Neural cell (in vitro differentiated cells): ENCODE results near the gene TBCK. TPM values are rescaled to one million over a fixed set of nuclear protein-coding genes. Genes with fewer than 3 reads are reported as not detected.

Source experiments
- H2AFZ ChIP-seq: fragments of 200-600, 300-800 bp; sonication (generic), shearing (Covaris generic); 2 replicates; pipeline ENCODE4 v1.6.0; 2014; ENCODE audit warnings: low read depth, mild to moderate bottlenecking, antibody characterized with exemption, low read length, moderate library complexity
- H3F3A ChIP-seq: fragments of 200-600 bp; shearing (Covaris generic); 2 replicates; pipeline ENCODE4 v1.6.1; 2016; ENCODE audit warnings: mild to moderate bottlenecking, moderate library complexity, mixed read lengths, antibody characterized with exemption, low read length; ENCODE audit not compliant: insufficient read depth, poor library complexity, severe bottlenecking
- H3K27ac ChIP-seq: fragments of 200-600, 300-800 bp; sonication (generic), shearing (Covaris generic); 2 replicates; pipeline ENCODE4 v1.5.1; 2014; ENCODE audit warnings: mild to moderate bottlenecking, low read length, moderate library complexity
- H3K27me3 ChIP-seq: fragments of 300-800, 200-600 bp; sonication (generic), shearing (Covaris generic); 2 replicates; pipeline ENCODE4 v1.6.0; 2014; ENCODE audit warnings: mild to moderate bottlenecking, low read depth, low read length, moderate library complexity; ENCODE audit not compliant: insufficient read depth
- H3K36me3 ChIP-seq: fragments of 300-800, 200-600 bp; sonication (generic), shearing (Covaris generic); 2 replicates; pipeline ENCODE4 v1.5.1; 2014; ENCODE audit warnings: mild to moderate bottlenecking, antibody characterized with exemption, low read length, moderate library complexity; ENCODE audit not compliant: insufficient read depth
- H3K4me2 ChIP-seq: fragments of 300-800, 200-600 bp; sonication (generic), shearing (Covaris generic); 2 replicates; pipeline ENCODE4 v1.6.0; 2014; ENCODE audit warnings: mild to moderate bottlenecking, low read length
- H3K4me3 ChIP-seq: fragments of 300-800, 200-600 bp; sonication (generic), shearing (Covaris generic); 2 replicates; pipeline ENCODE4 v1.5.1; 2014; ENCODE audit warnings: mild to moderate bottlenecking, low read length, moderate library complexity
- H3K79me2 ChIP-seq: fragments of 200-600 bp; shearing (Covaris generic); replicated peaks from 2 replicates; pipeline ENCODE4 v1.6.0; 2014; ENCODE audit warnings: mild to moderate bottlenecking, low read length, moderate library complexity; ENCODE audit not compliant: insufficient read depth
- H3K9ac ChIP-seq: fragments of 300-800, 200-600 bp; sonication (generic), shearing (Covaris generic); 2 replicates; pipeline ENCODE4 v1.6.1; 2016; ENCODE audit warnings: mild to moderate bottlenecking, low read length, mixed read lengths
- H3K9me2 ChIP-seq: fragments of 200-600 bp; shearing (Covaris generic); 2 replicates; pipeline ENCODE4 v1.6.1; 2016; ENCODE audit warnings: mild to moderate bottlenecking, low read length, mixed read lengths; ENCODE audit not compliant: insufficient read depth
- H3K9me3 ChIP-seq: fragments of 200-600, 300-800 bp; sonication (generic), shearing (Covaris generic); 2 replicates; pipeline ENCODE4 v1.6.1; 2016; ENCODE audit warnings: mild to moderate bottlenecking, mixed run types, low read length, moderate library complexity, mixed read lengths
- H4K20me1 ChIP-seq: fragments of 200-600 bp; shearing (Covaris generic); 2 replicates; pipeline ENCODE4 v1.6.1; 2016; ENCODE audit warnings: mild to moderate bottlenecking, mixed run types; ENCODE audit not compliant: insufficient read depth
- EP300 ChIP-seq: fragments of 450-650 bp; conservative IDR thresholded peaks from 2 replicates; pipeline ENCODE4 v1.6.1; 2014; ENCODE audit warnings: antibody characterized with exemption, mild to moderate bottlenecking, moderate library complexity; ENCODE audit not compliant: poor library complexity, severe bottlenecking
- EZH2 ChIP-seq: fragments of 200-600, 300-800 bp; shearing (Covaris generic), sonication (generic); IDR thresholded peaks from 2 replicates; pipeline ENCODE4 v1.6.1; 2014; ENCODE audit warnings: antibody characterized with exemption, low read length, borderline replicate concordance, mild to moderate bottlenecking; ENCODE audit not compliant: insufficient read depth, poor library complexity, severe bottlenecking
- MXI1 ChIP-seq: fragments of 450-650 bp; conservative IDR thresholded peaks from 2 replicates; pipeline ENCODE4 v1.6.1; 2014; ENCODE audit warnings: antibody characterized with exemption, mild to moderate bottlenecking; ENCODE audit not compliant: poor library complexity, severe bottlenecking
- POLR2AphosphoS5 ChIP-seq: IDR thresholded peaks from 2 replicates; pipeline ENCODE4 v1.6.1; 2012
- RAD21 ChIP-seq: fragments of 450-650 bp; conservative IDR thresholded peaks from 2 replicates; pipeline ENCODE4 v1.6.1; 2014; ENCODE audit warnings: antibody characterized with exemption, mild to moderate bottlenecking, moderate library complexity
- REST ChIP-seq: IDR thresholded peaks from 2 replicates; pipeline ENCODE4 v1.6.1; 2012; ENCODE audit warnings: borderline replicate concordance
- SMC3 ChIP-seq: fragments of 450-650 bp; conservative IDR thresholded peaks from 2 replicates; pipeline ENCODE4 v1.6.1; 2014; ENCODE audit warnings: antibody characterized with exemption, mild to moderate bottlenecking, moderate library complexity; ENCODE audit not compliant: poor library complexity
- TAF1 ChIP-seq: IDR thresholded peaks from 2 replicates; pipeline ENCODE4 v1.6.1; 2012; ENCODE audit warnings: low read depth
- polyA plus RNA-seq: library from polyadenylated mRNA; depleted of rRNA; stranded (reverse); fragments of >200 nt; gene quantifications from 2 replicates; pipeline ENCODE4 v1.2.3, GENCODE V29; 2014
- TF ChIP-seq, protein P1 (sequence below): fragments of 450-650 bp; IDR thresholded peaks from 2 replicates; pipeline ENCODE4 v1.5.1; 2014; ENCODE audit warnings: antibody characterized with exemption, mild to moderate bottlenecking, moderate library complexity; ENCODE audit not compliant: poor library complexity, severe bottlenecking

The TBCK gene
- polyA plus RNA-seq, 1 donor from 2014 or later, result 55.0 TPM

GRCh38 chr4:106269711-106270110 is 46.3 kb downstream of the TBCK start:
- Histone ChIP-seq H3K27me3 (no peaks in the 10 kb centered on the region), H3K4me3 (no peak overlapping the region), H3K9ac (no peak overlapping the region), H2AFZ (no peak overlapping the region), H3K27ac (no peak overlapping the region), H4K20me1 (no peaks in the 10 kb centered on the region), H3F3A (no peaks in the 10 kb centered on the region), H3K9me2 (no peaks in the 10 kb centered on the region), H3K4me2 (no peak overlapping the region), H3K9me3 (no peaks in the 10 kb centered on the region), H3K79me2 (no peaks in the 10 kb centered on the region), H3K36me3 (no peaks in the 10 kb centered on the region)
- TF ChIP-seq POLR2AphosphoS5 (no peak), EZH2 (no peak)
- TF ChIP-seq, protein P1, sequence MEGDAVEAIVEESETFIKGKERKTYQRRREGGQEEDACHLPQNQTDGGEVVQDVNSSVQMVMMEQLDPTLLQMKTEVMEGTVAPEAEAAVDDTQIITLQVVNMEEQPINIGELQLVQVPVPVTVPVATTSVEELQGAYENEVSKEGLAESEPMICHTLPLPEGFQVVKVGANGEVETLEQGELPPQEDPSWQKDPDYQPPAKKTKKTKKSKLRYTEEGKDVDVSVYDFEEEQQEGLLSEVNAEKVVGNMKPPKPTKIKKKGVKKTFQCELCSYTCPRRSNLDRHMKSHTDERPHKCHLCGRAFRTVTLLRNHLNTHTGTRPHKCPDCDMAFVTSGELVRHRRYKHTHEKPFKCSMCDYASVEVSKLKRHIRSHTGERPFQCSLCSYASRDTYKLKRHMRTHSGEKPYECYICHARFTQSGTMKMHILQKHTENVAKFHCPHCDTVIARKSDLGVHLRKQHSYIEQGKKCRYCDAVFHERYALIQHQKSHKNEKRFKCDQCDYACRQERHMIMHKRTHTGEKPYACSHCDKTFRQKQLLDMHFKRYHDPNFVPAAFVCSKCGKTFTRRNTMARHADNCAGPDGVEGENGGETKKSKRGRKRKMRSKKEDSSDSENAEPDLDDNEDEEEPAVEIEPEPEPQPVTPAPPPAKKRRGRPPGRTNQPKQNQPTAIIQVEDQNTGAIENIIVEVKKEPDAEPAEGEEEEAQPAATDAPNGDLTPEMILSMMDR, result no peak

DNA sequence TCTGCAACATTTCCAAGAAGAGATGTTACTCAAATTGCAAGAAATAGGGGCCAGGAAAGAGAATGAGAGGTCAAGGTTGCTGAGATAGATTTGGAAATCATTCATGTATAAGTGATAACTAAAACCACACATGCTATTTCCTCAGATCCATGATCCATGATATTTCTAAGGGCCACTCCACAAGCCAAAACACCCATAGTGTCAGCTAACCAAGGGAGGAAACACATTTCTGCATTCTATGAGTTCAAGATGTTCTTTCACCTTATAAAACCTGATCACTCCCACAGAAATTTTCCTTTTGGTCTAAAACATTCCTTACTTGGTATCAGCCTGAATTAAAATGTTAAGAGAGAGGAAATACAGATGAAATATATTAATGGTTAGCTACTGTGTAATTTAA is 47.2 kb downstream of the TBCK start:
- H3K9me2 ChIP-seq, result no peaks in the 10 kb centered on the region
- H3K4me3 ChIP-seq, result no peak overlapping the region
- H3K9me3 ChIP-seq, result no peaks in the 10 kb centered on the region
- H3K79me2 ChIP-seq, result no peaks in the 10 kb centered on the region
- no peaks in the 10 kb centered on the region for H3K27me3 ChIP-seq
- no peaks in the 10 kb centered on the region for H3F3A ChIP-seq
- no peak overlapping the region for H3K9ac ChIP-seq
- no peak overlapping the region for H2AFZ ChIP-seq
- H4K20me1 ChIP-seq, result no peaks in the 10 kb centered on the region
- TF ChIP-seq REST, result no peak
- TF ChIP-seq TAF1, result no peak
- no peak for TF ChIP-seq RAD21
- TF ChIP-seq EZH2, result no peak
- TF ChIP-seq EP300, result no peak
- TF ChIP-seq, protein P1, result no peak
- TF ChIP-seq MXI1, result no peak
- TF ChIP-seq POLR2AphosphoS5, result no peak
- TF ChIP-seq SMC3, result no peak
- no peaks in the 10 kb centered on the region for H3K36me3 ChIP-seq
- no peak overlapping the region for H3K27ac ChIP-seq
- H3K4me2 ChIP-seq, result no peak overlapping the region
